ENCODE measurements around the gene EXOC6. TPM values are rescaled to one million over a fixed set of nuclear protein-coding genes. Genes with fewer than 3 reads are reported as not detected.

EXOC6 gene
- total and polyA plus RNA-seq, 10 of the 15 experiments (the other 5 are each of a cell fraction or from before 2014, with no cell fraction given), result 7.6 to 53.8 (median 13.3) TPM

DNA sequence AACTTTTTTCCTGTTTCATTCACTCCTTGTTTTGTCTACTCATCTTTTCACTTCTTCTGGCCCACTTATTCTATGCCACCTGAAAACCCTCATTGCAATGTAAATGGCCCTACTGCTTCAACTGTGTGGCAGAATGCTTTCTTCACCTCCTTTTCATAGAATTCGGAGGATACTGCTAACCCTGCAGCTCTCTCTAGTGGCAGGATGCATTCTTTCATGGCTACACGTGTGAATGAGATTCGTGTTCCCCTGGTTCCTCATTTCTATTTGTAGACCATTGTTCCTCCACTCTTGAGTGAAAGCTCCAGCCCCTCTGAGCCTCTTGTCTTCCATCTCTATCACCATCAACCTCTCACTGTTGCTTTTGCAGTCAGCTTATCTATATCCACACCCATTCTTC lies 191.4 kb downstream of the EXOC6 start (continued):
- TF ChIP-seq MTA3 (IDR thresholded peaks at IDR 0.05; ENCODE audit: borderline replicate concordance, low read length), result no peak
- TF ChIP-seq SMARCA5 (IDR thresholded peaks at IDR 0.05), result 0 out of 2 replicates have a peak, but pooled peaks have one; percentile 39
- TF ChIP-seq SMC3 (IDR thresholded peaks at IDR 0.05; ENCODE audit: borderline replicate concordance, low read length), result peak; percentile 54; the same call in 1 of the 2 replicates
- TF ChIP-seq CREB1 (IDR thresholded peaks at IDR 0.05; ENCODE audit: low read depth), result no peak

DNA sequence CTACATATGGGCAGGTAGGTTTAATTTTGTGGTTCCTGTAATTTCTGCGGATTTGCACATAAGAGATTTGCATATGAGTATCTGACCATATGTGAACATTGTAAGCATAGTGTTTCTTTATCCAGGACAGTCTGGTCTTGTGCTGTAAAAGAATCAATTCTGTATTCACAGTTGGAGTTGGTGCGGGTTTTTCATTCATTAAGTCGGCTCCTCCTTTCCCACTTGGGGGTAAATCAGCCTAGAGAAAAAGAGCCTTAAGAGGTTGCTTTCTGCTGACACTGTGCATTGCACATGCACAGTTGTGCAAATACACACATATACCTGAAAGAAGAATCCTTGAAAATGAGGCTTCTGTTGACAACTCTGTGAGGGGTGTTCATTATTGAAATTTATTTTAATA lies 206.2 kb downstream of the EXOC6 start:
- RAD21 ChIA-PET (ENCODE audit: unreplicated experiment), result no interaction called here
- no TSS peak for BruUV-seq (replicated peaks)
- WGBS (ENCODE audit: insufficient coverage, insufficient replicate concordance, low lambda C conversion rate, missing lambda C conversion rate), result 96% methylated on average over 3 of the region's 3 CpGs

More for the DNA sequence above, 206.2 kb downstream of the EXOC6 start:
- Histone ChIP-seq H3K27ac (ENCODE audit: control insufficient read depth, insufficient read depth) (no peak overlapping the region), H3K79me2 (ENCODE audit: control insufficient read depth, insufficient read depth, low read length) (no peaks in the 10 kb centered on the region), H3K9me3 (replicated peaks; ENCODE audit: control insufficient read depth, insufficient read depth, low read length) (no peaks in the 10 kb centered on the region), H3K4me1 (ENCODE audit: control insufficient read depth, insufficient read depth, low read length) (no peaks in the 10 kb centered on the region), H3K4me3 (no peak overlapping the region), H3K4me2 (ENCODE audit: control insufficient read depth, insufficient read depth) (no peak overlapping the region), H3K27me3 (replicated peaks in 1 of 2; ENCODE audit: control insufficient read depth in 2 of 2, insufficient read depth in 2 of 2, low read length in 1 of 2) (no peaks in the 10 kb centered on the region), H4K20me1 (ENCODE audit: control insufficient read depth, insufficient read depth) (no peaks in the 10 kb centered on the region), H3K9ac (ENCODE audit: control insufficient read depth, insufficient read depth, low read length) (no peak overlapping the region), H2AFZ (ENCODE audit: control insufficient read depth, low read depth, low read length) (no peak overlapping the region), H3K36me3 (ENCODE audit: control insufficient read depth in 2 of 2, insufficient read depth in 2 of 2, low read length in 1 of 2) (no peaks in the 10 kb centered on the region)
- FAIRE-seq (no peak), DNase-seq (ENCODE audit: low read depth, low spot score) (no peak), ATAC-seq (no peak)
- ChIA-PET SMC1A (ENCODE audit: uncharacterized antibody, unreplicated experiment) (interaction anchor here (0.9 kb wide), 1 partner anchor 107 kb away, joined by 3 read pairs; no protein-coding TSS in a partner anchor), CTCF (interaction anchor here (1.5 kb wide), 1 partner anchor 16 kb away, joined by 5 read pairs; no protein-coding TSS in a partner anchor), POLR2A (no interaction called here)
- TF ChIP-seq NBN (IDR thresholded peaks at IDR 0.05) (no peak), JUND (IDR thresholded peaks at IDR 0.05; ENCODE audit: low read depth, low read length) (no peak), HDAC2 (IDR thresholded peaks at IDR 0.05) (no peak), HCFC1 (IDR thresholded peaks at IDR 0.05; ENCODE audit: low read length) (no peak), STAT3 (IDR thresholded peaks at IDR 0.05; ENCODE audit: low read depth, low read length) (no peak), CHD2 (IDR thresholded peaks at IDR 0.05; ENCODE audit: borderline replicate concordance, low read depth, low read length) (no peak), FOXK2 (IDR thresholded peaks at IDR 0.05) (no peak), MYB (IDR thresholded peaks at IDR 0.05; ENCODE audit: borderline replicate concordance, low read depth, low read length) (no peak), CBX5 (IDR thresholded peaks at IDR 0.05; ENCODE audit: low read depth) (no peak)
- TF ChIP-seq, protein P1, sequence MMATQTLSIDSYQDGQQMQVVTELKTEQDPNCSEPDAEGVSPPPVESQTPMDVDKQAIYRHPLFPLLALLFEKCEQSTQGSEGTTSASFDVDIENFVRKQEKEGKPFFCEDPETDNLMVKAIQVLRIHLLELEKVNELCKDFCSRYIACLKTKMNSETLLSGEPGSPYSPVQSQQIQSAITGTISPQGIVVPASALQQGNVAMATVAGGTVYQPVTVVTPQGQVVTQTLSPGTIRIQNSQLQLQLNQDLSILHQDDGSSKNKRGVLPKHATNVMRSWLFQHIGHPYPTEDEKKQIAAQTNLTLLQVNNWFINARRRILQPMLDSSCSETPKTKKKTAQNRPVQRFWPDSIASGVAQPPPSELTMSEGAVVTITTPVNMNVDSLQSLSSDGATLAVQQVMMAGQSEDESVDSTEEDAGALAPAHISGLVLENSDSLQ (IDR thresholded peaks at IDR 0.05), result no peak
- intact Hi-C loops (cut with micrococcal nuclease; ENCODE audit: unreplicated experiment), result no loop called here
- in situ Hi-C loops (cut with MboI), result no loop called here
